Breast epithelium (tissue), 3 donors: ENCODE results near the gene APLF.

Experiments
- CTCF ChIP-seq, 3 donors: fragments of 450-650 bp; IDR thresholded peaks; one replicate each; pipeline ENCODE4 v1.5.1; 2016 to 2017; ENCODE audit warnings: antibody characterized with exemption in 3 of 3, mild to moderate bottlenecking in 3 of 3, moderate library complexity in 3 of 3
- POLR2A ChIP-seq: fragments of 450-650 bp; IDR thresholded peaks from one replicate; pipeline ENCODE4 v1.6.1; 2016; ENCODE audit warnings: antibody characterized with exemption, mild to moderate bottlenecking, moderate library complexity

GRCh38 chr2:68620772-68621171 lies 153.4 kb downstream of the APLF start:
- TF ChIP-seq CTCF (IDR thresholded peaks at IDR 0.05), result no peak
- TF ChIP-seq POLR2A, result no peak
